ENCODE data around the gene COL7A1.

COL7A1 gene

DNA sequence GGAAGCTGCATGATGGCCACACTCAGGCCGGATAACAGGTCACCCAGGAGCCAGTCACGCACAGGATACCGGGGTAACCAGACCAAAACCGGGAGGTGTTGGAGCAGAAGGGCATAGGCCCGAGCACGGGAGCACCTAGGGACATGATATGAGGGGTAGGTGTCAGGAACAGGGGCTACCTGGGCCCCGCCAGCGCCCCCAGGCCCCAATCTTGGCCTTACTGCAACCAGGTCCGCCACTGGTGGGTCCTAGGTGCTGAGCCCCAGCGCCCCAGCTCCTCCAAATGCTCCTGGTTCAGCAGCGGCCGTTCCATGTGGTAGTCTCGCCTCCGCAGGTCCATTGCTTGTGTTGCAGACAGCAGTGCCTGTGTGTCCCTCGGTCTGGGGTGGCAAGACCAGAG is 38.1 kb upstream of the COL7A1 start:
- no peaks in the 10 kb centered on the region for H3K27me3 ChIP-seq (ENCODE audit: control insufficient read depth, insufficient read depth, low read length)
- peaks cover 14% of the 10 kb centered on the region for H3K4me1 ChIP-seq
- H3K9me3 ChIP-seq (ENCODE audit: control insufficient read depth, low read length) = no peaks in the 10 kb centered on the region
- H3K4me2 ChIP-seq (ENCODE audit: low read length) = no peak overlapping the region
- H2AFZ ChIP-seq = no peak overlapping the region
- no peak overlapping the region for H3K27ac ChIP-seq
- H3K36me3 ChIP-seq (ENCODE audit: control insufficient read depth, insufficient read depth, low read length) = no peaks in the 10 kb centered on the region
- H3K79me2 ChIP-seq = peaks cover 1% of the 10 kb centered on the region
- H3K9ac ChIP-seq = no peak overlapping the region
- TF ChIP-seq, protein P1, sequence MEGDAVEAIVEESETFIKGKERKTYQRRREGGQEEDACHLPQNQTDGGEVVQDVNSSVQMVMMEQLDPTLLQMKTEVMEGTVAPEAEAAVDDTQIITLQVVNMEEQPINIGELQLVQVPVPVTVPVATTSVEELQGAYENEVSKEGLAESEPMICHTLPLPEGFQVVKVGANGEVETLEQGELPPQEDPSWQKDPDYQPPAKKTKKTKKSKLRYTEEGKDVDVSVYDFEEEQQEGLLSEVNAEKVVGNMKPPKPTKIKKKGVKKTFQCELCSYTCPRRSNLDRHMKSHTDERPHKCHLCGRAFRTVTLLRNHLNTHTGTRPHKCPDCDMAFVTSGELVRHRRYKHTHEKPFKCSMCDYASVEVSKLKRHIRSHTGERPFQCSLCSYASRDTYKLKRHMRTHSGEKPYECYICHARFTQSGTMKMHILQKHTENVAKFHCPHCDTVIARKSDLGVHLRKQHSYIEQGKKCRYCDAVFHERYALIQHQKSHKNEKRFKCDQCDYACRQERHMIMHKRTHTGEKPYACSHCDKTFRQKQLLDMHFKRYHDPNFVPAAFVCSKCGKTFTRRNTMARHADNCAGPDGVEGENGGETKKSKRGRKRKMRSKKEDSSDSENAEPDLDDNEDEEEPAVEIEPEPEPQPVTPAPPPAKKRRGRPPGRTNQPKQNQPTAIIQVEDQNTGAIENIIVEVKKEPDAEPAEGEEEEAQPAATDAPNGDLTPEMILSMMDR (IDR thresholded peaks at IDR 0.05) = no peak
- no peak overlapping the region for H3K4me3 ChIP-seq (ENCODE audit: low read depth, low read length)

DNA sequence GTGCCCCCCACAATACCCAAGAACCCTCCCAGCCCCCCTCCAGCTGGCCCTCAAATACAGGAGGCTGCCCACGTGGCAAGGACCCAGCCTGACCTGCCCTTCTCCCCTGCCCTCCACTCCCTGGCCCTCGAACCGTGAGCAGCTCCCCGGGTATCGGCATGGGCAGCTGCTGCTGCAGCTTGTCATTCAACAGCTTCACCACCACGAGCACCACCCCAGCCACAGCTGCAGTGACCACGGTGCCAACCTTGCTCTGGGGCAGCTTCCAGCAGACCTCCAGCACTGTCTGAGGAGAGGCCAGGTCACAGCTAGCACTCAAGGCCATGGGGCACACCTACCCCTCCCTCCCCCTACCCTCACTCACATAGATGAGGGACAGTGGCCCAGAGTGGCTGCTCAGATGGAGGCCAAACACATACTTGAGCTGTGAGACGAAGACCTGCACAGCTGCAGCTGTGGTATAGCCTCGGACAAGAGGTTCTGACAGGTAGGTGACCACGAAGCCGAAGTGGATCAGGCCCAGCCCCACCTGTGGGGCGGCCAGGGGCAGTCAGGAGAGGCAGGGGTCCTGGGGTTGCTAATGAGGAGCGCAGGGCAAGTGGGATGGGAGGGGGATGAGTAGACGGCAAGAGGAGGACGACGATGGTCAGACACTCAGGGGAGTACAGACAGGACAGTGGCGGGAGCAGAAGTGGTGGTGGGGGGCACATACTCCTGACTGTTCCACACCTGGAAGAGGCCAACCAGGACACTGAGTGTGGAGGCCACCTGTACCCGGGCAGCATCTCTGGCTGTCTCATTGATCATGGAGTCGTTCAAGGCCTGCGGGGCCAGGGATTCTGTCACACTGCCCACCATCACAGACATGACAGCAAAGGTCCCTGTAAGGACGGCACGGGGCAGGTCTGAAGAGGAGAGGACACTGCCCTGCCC is 36.7 kb upstream of the COL7A1 start:
- H3K4me3 ChIP-seq (ENCODE audit: low read depth, low read length) = no peak overlapping the region
- no peaks in the 10 kb centered on the region for H3K27me3 ChIP-seq (ENCODE audit: control insufficient read depth, insufficient read depth, low read length)
- H3K9ac ChIP-seq = no peak overlapping the region
- peaks cover 14% of the 10 kb centered on the region for H3K4me1 ChIP-seq
- H3K4me2 ChIP-seq (ENCODE audit: low read length) = no peak overlapping the region
- H3K27ac ChIP-seq = no peak overlapping the region
- H3K79me2 ChIP-seq = no peaks in the 10 kb centered on the region
- no peak overlapping the region for H2AFZ ChIP-seq
- H3K9me3 ChIP-seq (ENCODE audit: control insufficient read depth, low read length) = no peaks in the 10 kb centered on the region
- TF ChIP-seq, protein P1 (IDR thresholded peaks at IDR 0.05) = no peak
- no peaks in the 10 kb centered on the region for H3K36me3 ChIP-seq (ENCODE audit: control insufficient read depth, insufficient read depth, low read length)

DNA sequence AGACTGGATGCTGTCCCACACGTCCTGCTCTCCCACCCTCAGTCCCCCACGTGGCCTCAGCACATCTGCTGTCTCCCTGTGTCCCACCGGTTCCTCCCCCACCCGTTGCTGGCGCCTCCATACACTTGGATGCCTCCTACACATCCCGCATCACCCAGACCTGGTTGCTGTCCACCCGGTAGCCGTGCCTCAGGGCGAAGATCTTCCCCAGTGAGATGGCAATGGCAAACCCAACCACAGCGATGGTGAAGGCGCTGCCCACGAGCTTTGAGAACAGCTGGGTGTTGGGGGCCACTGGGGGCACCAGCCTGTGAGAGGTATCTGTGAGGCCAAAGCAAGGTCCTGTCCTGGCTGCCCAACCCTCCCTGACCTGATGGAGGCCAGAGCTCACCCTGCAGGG is 35.7 kb upstream of the COL7A1 start:
- TF ChIP-seq, protein P1 (IDR thresholded peaks at IDR 0.05) = no peak
- Histone ChIP-seq H3K79me2 (no peaks in the 10 kb centered on the region), H3K36me3 (ENCODE audit: control insufficient read depth, insufficient read depth, low read length) (no peaks in the 10 kb centered on the region), H3K27me3 (ENCODE audit: control insufficient read depth, insufficient read depth, low read length) (no peaks in the 10 kb centered on the region), H2AFZ (no peak overlapping the region), H3K4me3 (ENCODE audit: low read depth, low read length) (no peak overlapping the region), H3K4me2 (ENCODE audit: low read length) (no peak overlapping the region), H3K9me3 (ENCODE audit: control insufficient read depth, low read length) (no peaks in the 10 kb centered on the region), H3K9ac (no peak overlapping the region), H3K27ac (no peak overlapping the region), H3K4me1 (peaks cover 10% of the 10 kb centered on the region)

DNA sequence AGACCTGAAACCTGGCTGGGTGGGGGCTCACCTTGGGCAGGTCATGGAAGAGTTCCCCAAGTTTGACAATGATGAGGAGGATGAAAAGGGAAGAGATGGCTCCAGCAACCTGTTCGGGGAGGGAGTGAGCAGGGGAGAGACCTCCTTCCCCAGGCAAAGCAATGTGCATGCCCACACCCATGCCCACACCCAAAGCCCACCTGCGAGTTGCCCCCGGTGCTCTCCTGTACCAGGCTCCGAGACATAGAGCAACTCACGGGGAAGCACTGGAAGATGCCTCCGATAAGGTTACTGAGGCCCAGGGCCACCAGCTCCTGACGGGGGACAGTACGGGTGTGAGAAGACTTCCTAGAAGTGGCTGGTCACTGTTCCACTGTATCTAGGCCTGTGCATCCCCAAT is 35.3 kb upstream of the COL7A1 start:
- no peaks in the 10 kb centered on the region for H3K27me3 ChIP-seq (ENCODE audit: control insufficient read depth, insufficient read depth, low read length)
- H2AFZ ChIP-seq = no peak overlapping the region
- H3K4me3 ChIP-seq (ENCODE audit: low read depth, low read length) = no peak overlapping the region
- H3K79me2 ChIP-seq = no peaks in the 10 kb centered on the region
- no peak overlapping the region for H3K4me2 ChIP-seq (ENCODE audit: low read length)
- no peaks in the 10 kb centered on the region for H3K9me3 ChIP-seq (ENCODE audit: control insufficient read depth, low read length)
- H3K9ac ChIP-seq = no peak overlapping the region
- TF ChIP-seq, protein P1 (IDR thresholded peaks at IDR 0.05) = no peak
- H3K36me3 ChIP-seq (ENCODE audit: control insufficient read depth, insufficient read depth, low read length) = no peaks in the 10 kb centered on the region
- H3K4me1 ChIP-seq = peaks cover 6% of the 10 kb centered on the region
- H3K27ac ChIP-seq = no peak overlapping the region

- Histone ChIP-seq H3K27ac (no peak overlapping the region), H3K4me1 (peaks cover 6% of the 10 kb centered on the region), H2AFZ (no peak overlapping the region), H3K27me3 (ENCODE audit: control insufficient read depth, insufficient read depth, low read length) (no peaks in the 10 kb centered on the region), H3K4me3 (ENCODE audit: low read depth, low read length) (no peak overlapping the region), H3K79me2 (no peaks in the 10 kb centered on the region), H3K9me3 (ENCODE audit: control insufficient read depth, low read length) (no peaks in the 10 kb centered on the region), H3K36me3 (ENCODE audit: control insufficient read depth, insufficient read depth, low read length) (no peaks in the 10 kb centered on the region), H3K9ac (no peak overlapping the region), H3K4me2 (ENCODE audit: low read length) (no peak overlapping the region)
- TF ChIP-seq, protein P1 (IDR thresholded peaks at IDR 0.05) = no peak
Measured at GRCh38 chr3:48629894-48630293, 34.8 kb upstream of the COL7A1 start.

Data from parathyroid adenoma (tissue), 2 donors.